Left cardiac atrium (tissue), 4 donors: ENCODE data around the gene RNF212. TPM values are rescaled to one million over a fixed set of nuclear protein-coding genes. Genes with fewer than 3 reads are reported as not detected.
"Not testable (repeated sequence)": the region's sequence is repeated elsewhere in the genome, so short reads cannot be mapped to it uniquely, and the experiment has no call there.

Experiments used
- ATAC-seq, 2 donors: fragments of 200-7000 bp; cut with Tn5 transposase; one replicate each; pipeline ENCODE4 v1.9.1; 2020; ENCODE audit warnings: mild to moderate bottlenecking in 2 of 2, moderate library complexity in 2 of 2
- DNase-seq: peaks from one replicate; pipeline ENCODE4 v3.0.0-alpha.2; 2020
- intact Hi-C, 2 donors: fragments of 100-400 bp; cut with DNase I; formaldehyde crosslinking; loops; one replicate each; pipeline versions ENCODE4 v1.14.1 to v1.15.1; 2022 to 2023
- total RNA-seq, 2 donors: library from RNA; stranded (reverse); fragmentation: NEBNext Ultra II Directional; extraction: Animal tissue kit (Norgen Biotek cat#: 25700); gene quantifications; one replicate each; pipeline ENCODE4 v1.2.1, GENCODE V29; 2021
- donor health status: DM: no; HTN: yes; CAD: no.
- donor health status: DM: no; HTN: yes; CAD: no; lungs with severe emphysema.
- donor health status: DM: yes; HTN: yes; CAD: no.
- donor health status: Dilated cardiomyopathy.

RNF212 gene
- total RNA-seq, 2 donors from 2014 or later = 1.7 TPM

- ATAC-seq, DNase-seq, intact Hi-C loops: not testable (repeated sequence)
These were observed 58.6 kb downstream of the RNF212 start for GRCh38 chr4:1054696-1055242.

GRCh38 chr4:1053891-1054290 lies 59.5 kb downstream of the RNF212 start:
- ATAC-seq, intact Hi-C loops, DNase-seq: not testable (repeated sequence)

- no peak for ATAC-seq
- no peak for DNase-seq
These were observed 60.2 kb downstream of the RNF212 start for GRCh38 chr4:1053080-1053661.

GRCh38 chr4:1052231-1052671 lies 61.1 kb downstream of the RNF212 start:
- DNase-seq (no peak), ATAC-seq (peak in 1 of 2 donors; percentile 13)
- intact Hi-C loops = no loop called here

More at GRCh38 chr4:1053080-1053661, 60.2 kb downstream of the RNF212 start:
- intact Hi-C loops = no loop called here

- ATAC-seq (no peak), DNase-seq (no peak)
- intact Hi-C loops = no loop called here
These were observed 61.9 kb downstream of the RNF212 start for GRCh38 chr4:1051472-1051871.

- DNase-seq (peak; percentile 33), ATAC-seq (no peak)
- intact Hi-C loops = no loop called here
These were observed 62.7 kb downstream of the RNF212 start for GRCh38 chr4:1050486-1051213.

GRCh38 chr4:1049591-1049905 lies 63.8 kb downstream of the RNF212 start:
- intact Hi-C loops = no loop called here
- DNase-seq (peak; percentile 16), ATAC-seq (no peak)

GRCh38 chr4:1048773-1049590 lies 64.4 kb downstream of the RNF212 start:
- ATAC-seq (no peak), DNase-seq (no peak)
- intact Hi-C loops = no loop called here

GRCh38 chr4:1047976-1048772 lies 65.2 kb downstream of the RNF212 start:
- no peak for DNase-seq
- ATAC-seq = no peak
- intact Hi-C loops = no loop called here

GRCh38 chr4:1047106-1047975 lies 66.0 kb downstream of the RNF212 start:
- peak; percentile 34 for DNase-seq
- intact Hi-C loops = no loop called here
- ATAC-seq = no peak

GRCh38 chr4:1046581-1047011 lies 66.8 kb downstream of the RNF212 start:
- DNase-seq (peak; percentile 77), ATAC-seq (peak; percentile 2 to 36)
- intact Hi-C loops = not testable (repeated sequence)

GRCh38 chr4:1045595-1046201 lies 67.7 kb downstream of the RNF212 start:
- ATAC-seq (no peak), DNase-seq (peak; percentile 27)

GRCh38 chr4:1045193-1045594 lies 68.2 kb downstream of the RNF212 start:
- DNase-seq (peak; percentile 26), ATAC-seq (no peak)
- intact Hi-C loops = no loop called here

More at GRCh38 chr4:1045595-1046201, 67.7 kb downstream of the RNF212 start:
- intact Hi-C loops = no loop called here

GRCh38 chr4:1044469-1045192 lies 68.7 kb downstream of the RNF212 start:
- intact Hi-C loops = no loop called here
- peak; percentile 24 for DNase-seq
- no peak for ATAC-seq

- peak; percentile 95 for DNase-seq
- intact Hi-C loops = no loop called here
- ATAC-seq = peak; percentile 80 to 92
These were observed 69.5 kb downstream of the RNF212 start for GRCh38 chr4:1043651-1044468.

- ATAC-seq = no peak
- intact Hi-C loops = no loop called here
- DNase-seq = no peak
These were observed 70.2 kb downstream of the RNF212 start for GRCh38 chr4:1043162-1043561.
